Panc1 (cell line): ENCODE measurements around the gene ARMS2. TPM values are rescaled to one million over a fixed set of nuclear protein-coding genes. Genes with fewer than 3 reads are reported as not detected.

Experiments
- ATAC-seq: fragments of 200-7000 bp; cut with Tn5 transposase; 2 replicates; pipeline ENCODE4 v1.9.1; 2020; ENCODE audit warnings: mild to moderate bottlenecking, moderate library complexity
- BruUV-seq: library from RNA; stranded (reverse); fragments of 400-500 nt; replicated peaks from 2 replicates; lab custom pipeline; 2021; lab: Mats Ljungman, UMichigan
- CTCF ChIA-PET: fragments of 300-600 bp; sonication (Branson Sonifier 250); formaldehyde crosslinking; loops from one replicate; lab custom pipeline; 2022; ENCODE audit warnings: antibody characterized with exemption; lab: Charles Lee
- POLR2A ChIA-PET: fragments of 300-600 bp; sonication (Branson Sonifier 250); formaldehyde crosslinking; loops from one replicate; lab custom pipeline; 2022; ENCODE audit warnings: antibody characterized with exemption; lab: Charles Lee
- DNase-seq: peaks from one replicate; pipeline ENCODE4 v3.0.0-alpha.2; 2010; ENCODE audit warnings: low read depth, low spot score
- H3K27ac ChIP-seq: 2 replicates; pipeline ENCODE4 v1.5.1; 2011; ENCODE audit warnings: mild to moderate bottlenecking, low read length, inconsistent platforms
- H3K27me3 ChIP-seq: fragments of 200-500 bp; sonication (Bioruptor generic); 2 replicates; pipeline ENCODE4 v1.6.0; 2014; ENCODE audit warnings: low read length, inconsistent platforms; ENCODE audit not compliant: control insufficient read depth, insufficient read depth
- H3K36me3 ChIP-seq: fragments of 200-500 bp; sonication (Bioruptor generic); 2 replicates; pipeline ENCODE4 v1.5.1; 2014; ENCODE audit warnings: inconsistent platforms, mild to moderate bottlenecking, low read length, moderate library complexity; ENCODE audit not compliant: control insufficient read depth, insufficient read depth
- H3K4me1 ChIP-seq: 2 replicates; pipeline ENCODE4 v1.5.1; 2011; ENCODE audit warnings: inconsistent platforms, mild to moderate bottlenecking, low read length, moderate library complexity; ENCODE audit not compliant: control insufficient read depth, insufficient read depth
- H3K4me3 ChIP-seq, 2 experiments: 2 replicates each; pipeline ENCODE4 v1.5.1; 2011 to 2012; ENCODE audit warnings: low read depth in 2 of 2, low read length in 2 of 2, mild to moderate bottlenecking in 2 of 2, inconsistent platforms in 1 of 2, moderate library complexity in 1 of 2
- H3K9me3 ChIP-seq: fragments of 200-500 bp; sonication (Bioruptor generic); 2 replicates; pipeline ENCODE4 v1.5.1; 2014; ENCODE audit warnings: low read depth, mild to moderate bottlenecking, inconsistent platforms, low read length, moderate library complexity; ENCODE audit not compliant: control insufficient read depth, insufficient read depth
- POLR2AphosphoS5 ChIP-seq: IDR thresholded peaks from 2 replicates; pipeline ENCODE4 v1.6.1; 2012; ENCODE audit warnings: mild to moderate bottlenecking, low read depth, low read length, moderate library complexity
- REST ChIP-seq, 2 experiments: IDR thresholded peaks; 2 replicates each; pipeline ENCODE4 v1.6.1; 2011 to 2012; ENCODE audit warnings: low read depth in 2 of 2, control low read depth in 1 of 2, low read length in 1 of 2, mild to moderate bottlenecking in 1 of 2, moderate library complexity in 1 of 2; ENCODE audit not compliant: insufficient read depth in 1 of 2
- SIN3A ChIP-seq: IDR thresholded peaks from 2 replicates; pipeline ENCODE4 v1.6.1; 2012; ENCODE audit warnings: low read depth, mild to moderate bottlenecking, low read length, moderate library complexity, borderline replicate concordance; ENCODE audit not compliant: insufficient read depth
- TCF7L2 ChIP-seq: IDR thresholded peaks from 2 replicates; pipeline ENCODE4 v1.6.1; 2011; ENCODE audit warnings: mild to moderate bottlenecking, low read depth, low read length, inconsistent platforms
- in situ Hi-C: cut with HindIII; loops from 2 replicates; pipeline ENCODE4 v1.10.0; 2016; ENCODE audit warnings: low sequenced_read_pairs, low pct_unique_long_range_greater_than_20kb
- intact Hi-C: fragments of 100-400 bp; cut with micrococcal nuclease; formaldehyde crosslinking; loops from one replicate; pipeline ENCODE4 v1.10.0; 2022; ENCODE audit not compliant: unreplicated experiment
- total RNA-seq: library from RNA; stranded (reverse); gene quantifications from one replicate; pipeline ENCODE4 v1.2.1, GENCODE V29; 2021; ENCODE audit not compliant: unreplicated experiment
- TF ChIP-seq, protein P1 (sequence below): fragments of 450-650 bp; IDR thresholded peaks from 2 replicates; pipeline ENCODE4 v1.5.1; 2017; ENCODE audit warnings: mild to moderate bottlenecking

Gene ARMS2
- total RNA-seq, 1 experiment from 2014 or later, result not detected

DNA sequence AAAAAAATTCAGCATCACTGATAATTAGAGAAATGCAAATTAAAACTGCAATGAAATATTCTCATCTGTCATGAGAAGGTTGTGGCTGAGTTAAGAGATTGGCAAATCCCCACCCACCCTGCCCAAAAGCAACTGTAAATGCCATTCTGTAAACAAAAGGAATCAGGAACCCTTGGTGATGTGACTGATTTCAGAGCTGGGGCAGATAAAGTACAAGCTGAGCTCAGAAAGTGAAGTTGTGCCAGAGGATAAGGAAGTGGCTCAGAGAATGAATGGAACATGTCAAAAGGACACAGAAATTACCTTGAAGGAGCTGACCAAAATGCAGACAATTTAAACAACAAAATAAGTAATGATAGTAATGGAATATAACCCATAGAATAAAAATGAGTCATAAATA, 32.7 kb upstream of the ARMS2 start:
- Histone ChIP-seq H3K36me3 (peaks cover 49% of the 10 kb centered on the region), H3K27me3 (no peaks in the 10 kb centered on the region), H3K27ac (no peak overlapping the region), H3K4me3 (no peak overlapping the region), H3K9me3 (no peaks in the 10 kb centered on the region), H3K4me1 (no peaks in the 10 kb centered on the region)
- no peak for DNase-seq
- ATAC-seq, result no peak
- CTCF ChIA-PET, result interaction anchor here (0.6 kb wide), 1 partner anchor 208 kb away, joined by 8 read pairs; no protein-coding TSS in a partner anchor
- TF ChIP-seq, protein P1, sequence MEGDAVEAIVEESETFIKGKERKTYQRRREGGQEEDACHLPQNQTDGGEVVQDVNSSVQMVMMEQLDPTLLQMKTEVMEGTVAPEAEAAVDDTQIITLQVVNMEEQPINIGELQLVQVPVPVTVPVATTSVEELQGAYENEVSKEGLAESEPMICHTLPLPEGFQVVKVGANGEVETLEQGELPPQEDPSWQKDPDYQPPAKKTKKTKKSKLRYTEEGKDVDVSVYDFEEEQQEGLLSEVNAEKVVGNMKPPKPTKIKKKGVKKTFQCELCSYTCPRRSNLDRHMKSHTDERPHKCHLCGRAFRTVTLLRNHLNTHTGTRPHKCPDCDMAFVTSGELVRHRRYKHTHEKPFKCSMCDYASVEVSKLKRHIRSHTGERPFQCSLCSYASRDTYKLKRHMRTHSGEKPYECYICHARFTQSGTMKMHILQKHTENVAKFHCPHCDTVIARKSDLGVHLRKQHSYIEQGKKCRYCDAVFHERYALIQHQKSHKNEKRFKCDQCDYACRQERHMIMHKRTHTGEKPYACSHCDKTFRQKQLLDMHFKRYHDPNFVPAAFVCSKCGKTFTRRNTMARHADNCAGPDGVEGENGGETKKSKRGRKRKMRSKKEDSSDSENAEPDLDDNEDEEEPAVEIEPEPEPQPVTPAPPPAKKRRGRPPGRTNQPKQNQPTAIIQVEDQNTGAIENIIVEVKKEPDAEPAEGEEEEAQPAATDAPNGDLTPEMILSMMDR, result no peak
- TF ChIP-seq SIN3A (no peak), POLR2AphosphoS5 (no peak), REST (IDR thresholded peaks at IDR 0.05; ENCODE audit: insufficient read depth in 1 of 2, low read depth in 2 of 2, low read length in 1 of 2) (no peak), TCF7L2 (no peak)
- POLR2A ChIA-PET, result no interaction called here
- no TSS peak for BruUV-seq
- in situ Hi-C loops, result no loop called here
- intact Hi-C loops, result no loop called here

DNA sequence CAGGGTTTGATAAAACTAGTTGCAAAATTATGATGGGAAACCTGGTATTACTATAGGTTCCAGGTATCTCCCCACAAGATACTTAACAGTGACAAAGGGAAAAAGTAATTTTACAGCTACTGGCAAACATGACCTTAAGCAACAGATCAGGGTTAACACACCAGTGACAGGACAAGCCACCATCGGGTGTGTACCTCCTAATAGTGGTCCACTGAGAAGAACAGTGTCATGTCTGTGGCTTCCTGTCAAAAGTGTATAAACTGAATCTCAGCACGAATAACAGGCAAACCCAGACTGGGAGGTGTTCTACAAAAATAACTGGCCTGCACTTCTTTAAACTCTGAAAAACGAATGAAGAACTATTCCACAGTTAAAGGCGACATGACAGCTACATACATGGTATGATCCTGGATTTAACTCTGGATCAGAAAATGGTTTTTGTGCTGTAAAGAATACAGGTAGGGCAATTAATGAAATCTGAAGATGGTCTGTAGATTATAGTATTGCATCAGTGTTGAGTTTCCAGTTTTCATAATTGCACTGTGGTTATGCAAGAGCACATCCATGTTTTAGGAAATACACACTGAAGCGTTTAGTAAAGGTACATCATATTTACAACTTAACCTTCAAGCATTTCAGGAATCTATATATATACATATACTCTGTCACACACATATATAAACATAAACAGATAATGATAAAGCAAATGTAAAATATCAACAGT, 32.0 kb upstream of the ARMS2 start:
- no peak for ATAC-seq
- peaks cover 49% of the 10 kb centered on the region for H3K36me3 ChIP-seq
- H3K27ac ChIP-seq, result no peak overlapping the region
- intact Hi-C loops (no loop called here), in situ Hi-C loops (no loop called here)
- ChIA-PET POLR2A (no interaction called here), CTCF (interaction anchor here (0.6 kb wide), 1 partner anchor 208 kb away, joined by 8 read pairs; no protein-coding TSS in a partner anchor)
- no peaks in the 10 kb centered on the region for H3K27me3 ChIP-seq
- no peaks in the 10 kb centered on the region for H3K4me1 ChIP-seq
- TF ChIP-seq POLR2AphosphoS5, result no peak
- no peak for TF ChIP-seq SIN3A
- TF ChIP-seq, protein P1, result no peak
- BruUV-seq, result no TSS peak
- no peak for DNase-seq
- H3K9me3 ChIP-seq, result no peaks in the 10 kb centered on the region
- H3K4me3 ChIP-seq, result no peak overlapping the region
